ENCODE results near the gene AFF3. TPM values are rescaled to one million over a fixed set of nuclear protein-coding genes. Genes with fewer than 3 reads are reported as not detected.
"Not testable (repeated sequence)": the region's sequence is repeated elsewhere in the genome, so short reads cannot be mapped to it uniquely, and the experiment has no call there.

Gene AFF3
- total RNA-seq, 1 experiment from 2014 or later = 0.22 TPM

GRCh38 chr2:99775585-99775984 is 366.8 kb downstream of the AFF3 start:
- H3K4me3 Mint-ChIP-seq = no peak overlapping the region
- H4K5ac ChIP-seq (ENCODE audit: insufficient read length, low read depth, low read length) = no peak overlapping the region
- H3K27me3 Mint-ChIP-seq (ENCODE audit: low read depth) = peaks cover 3% of the 10 kb centered on the region; the same call in 1 of the 2 replicates
- no peak overlapping the region for H3K23ac ChIP-seq (ENCODE audit: insufficient read length, low read depth, low read length)
- WGBS (ENCODE audit: extremely low coverage, insufficient read length, low lambda C conversion rate) = no CpG with 5 or more reads among the region's 4 CpGs
- H3K9me3 Mint-ChIP-seq = peaks cover 16 to 19% of the 10 kb centered on the region in 2 experiments
- H3K18ac ChIP-seq (ENCODE audit: insufficient read length, low read depth, low read length) = no peak overlapping the region
- H3K79me1 ChIP-seq (ENCODE audit: insufficient read depth, low read depth, low read length, poor library complexity, severe bottlenecking) = no peaks in the 10 kb centered on the region
- no peak overlapping the region for H3K4me2 ChIP-seq (ENCODE audit: insufficient read depth, insufficient read length, low read length)
- H2BK120ac ChIP-seq (ENCODE audit: low read depth, low read length, poor library complexity, severe bottlenecking) = no peak overlapping the region
- no peaks in the 10 kb centered on the region for H4K20me1 ChIP-seq (ENCODE audit: control insufficient read depth, insufficient read depth, insufficient read length)
- H3T11ph ChIP-seq (ENCODE audit: low read length) = no peak overlapping the region
- no peak for DNase-seq
- H4K8ac ChIP-seq (replicated peaks; ENCODE audit: insufficient read length, low read depth, low read length) = no peak overlapping the region
- no peak overlapping the region for H3K14ac ChIP-seq (ENCODE audit: insufficient read depth, low read length)
- no peak overlapping the region for H3K9ac ChIP-seq (ENCODE audit: extremely low read depth, insufficient read length, low read length)
- H3K9me3 ChIP-seq (ENCODE audit: control insufficient read depth, low read depth, low read length) = no peaks in the 10 kb centered on the region
- peaks cover 0 to 3% of the 10 kb centered on the region in 2 experiments; a peak in 1 of 4 replicates for H3K4me1 Mint-ChIP-seq
- TF ChIP-seq CTCF (conservative IDR thresholded peaks at IDR 0.05) = no peak
- no peak overlapping the region for H2BK20ac ChIP-seq (ENCODE audit: low read depth, low read length, poor library complexity, severe bottlenecking)
- no peak overlapping the region for H2AFZ ChIP-seq (ENCODE audit: low read length)
- H3K56ac ChIP-seq (ENCODE audit: insufficient read length, low read depth, low read length) = no peak overlapping the region
- H2AK5ac ChIP-seq (ENCODE audit: insufficient read length, low read length) = no peak overlapping the region
- H2BK12ac ChIP-seq (ENCODE audit: insufficient read length, low read depth, low read length) = no peak overlapping the region
- H3K4me1 ChIP-seq (ENCODE audit: insufficient read depth, low read length) = no peaks in the 10 kb centered on the region
- no peak overlapping the region for H2BK15ac ChIP-seq (ENCODE audit: low read depth, low read length)
- peaks cover 0 to 12% (median 8%) of the 10 kb centered on the region in 3 experiments; a peak in 6 of 7 replicates for H3K36me3 Mint-ChIP-seq (ENCODE audit: insufficient read depth in 1 of 3, low read depth in 3 of 3)
- no peak overlapping the region for H3K27ac Mint-ChIP-seq
- H3K23me2 ChIP-seq (ENCODE audit: insufficient read length, low read depth, low read length, poor library complexity, severe bottlenecking) = no peaks in the 10 kb centered on the region
- no peaks in the 10 kb centered on the region for H3K79me2 ChIP-seq (ENCODE audit: insufficient read depth, low read length)
- H2BK5ac ChIP-seq (ENCODE audit: insufficient read length, low read length) = no peak overlapping the region
- H3K27me3 ChIP-seq (ENCODE audit: insufficient read depth, low read length) = no peaks in the 10 kb centered on the region
- H4K91ac ChIP-seq (ENCODE audit: insufficient read length, low read depth, low read length) = no peak overlapping the region
- no peak overlapping the region for H3K4ac ChIP-seq (ENCODE audit: low read depth, low read length)
- H3K27ac ChIP-seq (ENCODE audit: insufficient read length, low read depth, low read length) = no peak overlapping the region

GRCh38 chr2:99773642-99774041 is 368.7 kb downstream of the AFF3 start:
- H3K36me3 Mint-ChIP-seq (ENCODE audit: insufficient read depth in 1 of 3, low read depth in 3 of 3); H3K4me3 Mint-ChIP-seq; H3K27me3 ChIP-seq (ENCODE audit: insufficient read depth, low read length); H2AFZ ChIP-seq (ENCODE audit: low read length); H2BK12ac ChIP-seq (ENCODE audit: insufficient read length, low read depth, low read length); H3K23ac ChIP-seq (ENCODE audit: insufficient read length, low read depth, low read length); H3K23me2 ChIP-seq (ENCODE audit: insufficient read length, low read depth, low read length, poor library complexity, severe bottlenecking); H3K9ac ChIP-seq (ENCODE audit: extremely low read depth, insufficient read length, low read length); H3K4me2 ChIP-seq (ENCODE audit: insufficient read depth, insufficient read length, low read length); H4K91ac ChIP-seq (ENCODE audit: insufficient read length, low read depth, low read length); H2BK20ac ChIP-seq (ENCODE audit: low read depth, low read length, poor library complexity, severe bottlenecking); H3K4ac ChIP-seq (ENCODE audit: low read depth, low read length); H3K27ac Mint-ChIP-seq; H2BK120ac ChIP-seq (ENCODE audit: low read depth, low read length, poor library complexity, severe bottlenecking); H2BK5ac ChIP-seq (ENCODE audit: insufficient read length, low read length); H3K56ac ChIP-seq (ENCODE audit: insufficient read length, low read depth, low read length); H3K18ac ChIP-seq (ENCODE audit: insufficient read length, low read depth, low read length); H4K20me1 ChIP-seq (ENCODE audit: control insufficient read depth, insufficient read depth, insufficient read length); DNase-seq; H3K27ac ChIP-seq (ENCODE audit: insufficient read length, low read depth, low read length); H3K27me3 Mint-ChIP-seq (ENCODE audit: low read depth); H2BK15ac ChIP-seq (ENCODE audit: low read depth, low read length); H3T11ph ChIP-seq (ENCODE audit: low read length); H3K4me1 Mint-ChIP-seq; H3K9me3 ChIP-seq (ENCODE audit: control insufficient read depth, low read depth, low read length); H2AK5ac ChIP-seq (ENCODE audit: insufficient read length, low read length); H3K79me1 ChIP-seq (ENCODE audit: insufficient read depth, low read depth, low read length, poor library complexity, severe bottlenecking); H4K8ac ChIP-seq (replicated peaks; ENCODE audit: insufficient read length, low read depth, low read length); H4K5ac ChIP-seq (ENCODE audit: insufficient read length, low read depth, low read length); H3K14ac ChIP-seq (ENCODE audit: insufficient read depth, low read length); H3K79me2 ChIP-seq (ENCODE audit: insufficient read depth, low read length); H3K4me1 ChIP-seq (ENCODE audit: insufficient read depth, low read length): not testable (repeated sequence)
- WGBS (ENCODE audit: extremely low coverage, insufficient read length, low lambda C conversion rate) = no CpG with 5 or more reads among the region's 1 CpG
- H3K9me3 Mint-ChIP-seq = peaks cover 13 to 15% of the 10 kb centered on the region in 2 experiments
